Stimulated activated CD4-positive, alpha-beta T cell treated with anti-CD3 and anti-CD28 coated beads, TNF-alpha, amount 100 ng/mL, for 24 hours (primary cell): ENCODE data around the gene TCTN2.

Source experiments
- DNase-seq, 3 experiments: peaks; one replicate each; pipeline ENCODE4 v3.0.0-alpha.2; 2020; ENCODE audit warnings: low read depth in 3 of 3

TCTN2 gene

DNA sequence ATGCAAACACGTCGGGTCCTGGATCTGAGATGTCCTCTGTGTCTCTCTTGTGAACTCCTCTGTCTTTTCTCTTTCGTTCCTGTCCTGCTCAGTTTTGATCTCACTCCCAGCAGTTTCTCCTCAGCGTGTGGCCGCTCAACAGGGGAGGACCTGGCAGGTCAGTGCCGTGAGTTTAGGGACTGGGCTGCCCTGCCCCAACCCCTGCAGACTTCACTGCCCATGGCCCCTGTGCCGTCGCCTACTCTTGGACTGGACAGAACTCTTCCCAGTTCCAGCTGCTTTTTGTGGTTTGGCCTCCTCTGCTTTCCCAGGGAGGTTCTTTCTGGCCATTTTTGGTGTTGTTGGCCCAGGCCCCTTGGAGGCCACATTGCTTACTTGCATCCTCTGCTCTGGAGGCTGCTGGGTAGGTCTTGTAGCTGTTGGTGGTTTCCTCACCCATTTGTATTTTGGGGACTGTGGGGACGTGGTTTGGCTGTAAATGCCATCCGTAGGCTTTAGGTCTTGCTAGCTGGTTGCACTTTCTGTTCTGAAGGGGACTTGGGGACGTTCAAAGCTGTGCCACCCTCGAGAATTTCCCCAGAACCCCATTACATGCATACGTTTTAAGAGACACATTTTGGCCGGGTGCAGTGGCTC lies 71.1 kb downstream of the TCTN2 start:
- DNase-seq: no peak

DNA sequence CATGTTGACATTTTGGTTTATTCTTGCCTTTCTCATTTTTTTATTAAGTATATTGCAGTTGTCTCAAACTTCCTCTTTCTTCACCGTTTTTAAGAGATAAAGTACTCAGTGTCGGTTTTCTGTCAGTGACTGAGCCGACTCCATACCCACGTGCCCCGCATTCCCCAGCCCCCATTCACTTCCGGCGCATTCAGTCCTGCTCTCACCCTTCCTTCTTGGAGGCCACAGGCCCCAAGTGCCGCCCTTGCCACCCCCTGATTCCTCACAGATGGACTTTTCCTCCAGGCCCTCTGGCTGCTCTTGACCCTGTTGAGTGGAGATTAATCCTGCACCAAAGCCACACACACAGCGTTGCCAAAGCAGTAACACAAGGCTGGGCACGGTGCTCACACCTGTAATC lies 72.1 kb downstream of the TCTN2 start:
- no peak for DNase-seq

DNA sequence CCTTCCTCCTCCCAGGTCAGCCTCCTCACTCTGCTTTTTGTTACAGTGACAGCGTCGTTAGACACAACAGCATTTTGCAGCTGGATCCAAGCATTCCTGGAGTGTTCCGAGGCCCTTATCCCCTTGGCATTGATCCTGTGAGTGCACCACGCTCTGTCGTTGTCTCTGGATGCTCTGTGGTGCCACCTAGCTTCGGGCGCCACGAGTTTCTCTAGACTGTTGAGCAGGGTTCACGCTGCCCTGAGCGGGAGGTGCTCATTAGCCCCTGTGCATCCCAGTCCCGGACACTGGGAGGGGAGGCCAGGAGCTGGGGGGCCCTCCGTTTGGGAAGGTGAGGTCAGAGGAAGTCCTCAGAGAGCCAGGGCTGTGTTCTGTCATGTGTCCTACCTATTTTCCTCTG lies 73.9 kb downstream of the TCTN2 start:
- DNase-seq: no peak

DNA sequence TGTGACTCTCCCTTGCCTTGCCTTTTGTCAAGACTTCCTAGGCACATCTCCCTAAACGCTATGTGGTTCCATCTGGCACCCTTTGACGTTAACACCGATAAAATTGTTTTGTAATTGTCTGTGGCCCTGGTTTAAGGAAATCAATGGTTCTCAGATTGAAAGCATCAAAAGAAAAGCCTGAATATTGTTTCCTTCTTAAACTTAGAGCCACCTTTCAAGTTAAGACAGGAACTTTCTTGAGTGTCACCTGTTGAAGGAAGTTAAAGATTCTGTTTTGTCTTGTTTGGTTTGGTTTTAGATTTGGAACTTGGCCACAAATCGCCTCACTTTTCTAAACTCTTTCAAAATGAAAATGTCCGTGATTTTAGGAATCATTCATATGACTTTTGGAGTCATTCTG lies 76.4 kb downstream of the TCTN2 start:
- no peak for DNase-seq

DNA sequence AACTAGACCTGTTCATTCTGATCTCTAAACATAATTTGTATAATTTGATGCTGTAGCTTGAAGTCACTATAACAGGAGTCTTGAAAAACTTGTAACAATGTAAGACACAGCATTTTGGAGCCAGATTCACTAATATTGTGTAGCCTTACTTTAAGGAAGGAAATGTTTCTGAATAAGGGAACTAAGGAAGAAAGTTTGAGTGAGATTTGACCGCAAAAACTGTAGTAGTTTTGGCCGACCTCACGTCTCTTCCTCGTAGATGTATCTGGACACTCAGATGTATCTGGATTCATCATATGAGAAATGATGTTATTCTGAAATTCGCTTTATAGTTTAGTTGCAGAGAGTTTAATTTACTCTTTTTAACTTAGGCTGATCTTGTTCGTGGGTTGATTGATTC lies 77.2 kb downstream of the TCTN2 start:
- no peak for DNase-seq

DNA sequence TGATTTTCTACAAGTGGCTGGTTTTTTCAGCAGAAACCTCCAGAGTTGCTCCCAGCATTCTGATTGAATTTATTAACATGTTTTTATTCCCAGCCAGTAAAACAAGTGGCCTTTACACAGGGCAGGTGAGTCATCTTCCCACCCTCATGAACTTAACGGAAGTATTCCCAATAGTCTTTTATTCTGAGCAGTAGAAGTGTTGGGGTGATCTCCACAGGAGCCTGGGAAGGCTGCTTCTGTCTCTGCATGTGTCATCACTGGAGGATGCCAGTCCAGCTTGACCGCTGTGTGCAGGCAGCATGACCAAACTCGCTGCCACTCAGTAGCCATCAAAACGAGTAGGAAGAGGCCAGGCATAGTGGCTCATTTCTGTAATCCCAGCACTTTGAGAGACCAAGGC lies 77.7 kb downstream of the TCTN2 start:
- no peak for DNase-seq

DNA sequence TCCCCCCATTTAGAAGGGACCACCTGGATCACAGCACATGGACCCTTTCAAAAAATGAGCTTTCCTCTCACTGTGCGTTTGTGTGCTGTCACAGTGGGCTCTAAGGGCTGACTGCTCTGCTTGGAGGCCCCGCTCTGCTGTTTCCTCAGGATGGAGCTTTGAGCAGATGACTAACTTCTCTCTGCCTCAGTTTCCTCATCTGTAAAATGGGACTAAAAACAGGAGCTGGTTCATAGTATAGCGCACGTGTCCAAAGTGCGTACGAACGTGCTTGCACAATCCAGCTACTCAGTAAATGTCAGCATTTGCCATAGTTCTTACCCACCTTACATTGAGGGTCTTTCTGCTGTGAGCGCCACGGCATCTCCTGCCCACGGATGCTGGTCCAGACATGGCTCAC lies 78.4 kb downstream of the TCTN2 start:
- no peak for DNase-seq

DNA sequence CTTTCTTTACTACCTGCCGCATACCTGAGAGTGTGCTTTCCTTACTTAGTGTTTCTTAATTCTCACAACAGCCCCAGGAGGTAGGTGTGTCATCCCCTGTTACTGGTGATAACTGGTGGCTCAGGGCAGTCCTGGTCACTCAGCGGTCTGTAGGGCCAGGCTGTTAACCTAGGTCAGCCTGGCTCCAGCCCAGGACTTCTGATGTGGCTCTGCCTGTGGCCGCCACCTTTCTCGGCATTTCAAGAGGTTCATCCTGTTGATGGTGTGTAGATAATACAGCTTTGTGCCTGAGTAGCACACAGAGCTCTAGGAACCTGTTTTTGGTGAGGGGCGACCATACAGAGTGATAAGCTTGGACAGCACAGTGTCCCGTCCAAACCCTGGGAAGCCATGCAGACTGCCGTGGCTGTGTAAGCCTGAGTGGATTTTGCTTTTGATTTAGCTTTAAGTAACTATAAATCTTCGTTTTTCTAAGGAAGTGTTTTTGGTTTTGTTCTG lies 79.3 kb downstream of the TCTN2 start:
- no peak for DNase-seq

DNA sequence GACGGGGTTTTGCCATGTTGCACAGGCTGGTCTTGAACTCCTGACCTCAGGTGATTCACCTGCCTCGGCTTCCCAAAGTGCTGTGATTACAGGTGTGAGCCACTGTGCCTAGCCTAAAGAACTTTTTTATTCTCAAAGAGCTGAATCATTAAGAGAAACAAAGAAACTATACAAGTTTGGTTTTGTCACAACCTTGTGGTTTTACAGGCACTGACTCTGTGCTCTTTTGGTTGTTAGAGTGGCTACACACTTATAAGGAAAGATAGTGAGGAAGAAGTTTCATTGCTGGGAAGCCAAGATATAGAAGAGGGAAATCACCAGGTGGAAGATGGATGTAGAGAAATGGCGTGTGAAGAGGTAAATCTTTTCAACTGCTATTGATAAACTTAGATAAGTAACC lies 81.1 kb downstream of the TCTN2 start:
- no peak for DNase-seq

DNA sequence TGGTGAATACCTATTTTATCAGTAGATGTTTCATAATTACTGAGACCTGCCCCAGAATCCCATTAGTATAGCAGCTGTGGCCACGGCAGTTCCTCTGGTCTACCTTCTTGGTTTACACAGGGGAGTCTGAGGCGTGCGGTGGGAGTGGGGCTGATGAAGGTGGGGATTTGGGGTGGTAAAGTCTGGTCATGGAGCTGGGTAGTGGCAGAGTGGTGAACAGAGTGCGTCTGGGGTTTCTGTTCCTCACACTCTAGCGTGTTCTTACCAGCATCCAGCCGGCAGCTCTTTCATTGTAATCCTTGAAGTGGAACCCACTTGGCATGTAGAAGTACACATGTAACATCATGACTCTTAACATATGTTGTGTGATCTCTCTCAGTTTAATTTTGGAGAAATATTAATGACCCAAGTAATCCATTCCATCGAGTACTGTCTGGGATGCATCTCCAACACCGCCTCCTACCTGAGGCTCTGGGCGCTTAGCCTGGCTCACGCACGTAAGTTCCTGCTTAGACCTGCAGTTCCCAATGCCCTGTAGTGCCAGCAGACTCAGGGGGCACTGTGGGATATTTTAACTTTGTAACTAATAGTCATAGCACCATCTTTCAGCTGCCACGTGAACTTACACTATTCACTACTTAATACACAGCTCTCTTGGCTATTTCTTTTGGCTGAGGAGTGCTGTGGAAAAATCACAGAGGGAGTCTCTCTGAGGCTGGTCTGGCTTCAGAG lies 83.3 kb downstream of the TCTN2 start:
- no peak for DNase-seq

DNA sequence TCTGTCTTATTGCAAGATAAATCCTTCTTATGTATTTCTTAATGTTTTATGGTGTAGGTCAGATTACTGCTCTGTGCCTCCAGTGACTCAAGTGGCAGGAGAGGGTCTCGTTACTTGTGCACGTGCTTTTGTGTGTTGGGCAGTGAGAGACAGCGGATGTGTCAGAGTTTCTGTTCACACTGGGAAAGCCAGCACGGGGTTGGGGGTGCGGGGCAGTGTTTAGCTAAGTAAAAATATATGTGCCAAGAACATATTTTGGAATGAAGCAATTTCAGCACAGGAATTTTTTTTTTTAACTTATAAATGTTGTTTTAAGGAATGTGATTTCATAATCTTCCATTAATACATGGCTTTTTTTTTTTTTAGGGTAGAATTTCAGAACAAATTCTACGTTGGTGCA lies 86.6 kb downstream of the TCTN2 start:
- DNase-seq: no peak
